HL-60/S4 (cell line): ENCODE results near the gene NAA35.
"Not testable (repeated sequence)": the region's sequence is repeated elsewhere in the genome, so short reads cannot be mapped to it uniquely, and the experiment has no call there.

ENCODE experiments used
- in situ Hi-C: fragments of 300-500 bp; cut with MboI; formaldehyde crosslinking; loops from 2 replicates; pipeline ENCODE4 v1.14.3; 2022; ENCODE audit warnings: low sequenced_read_pairs

The NAA35 gene

DNA sequence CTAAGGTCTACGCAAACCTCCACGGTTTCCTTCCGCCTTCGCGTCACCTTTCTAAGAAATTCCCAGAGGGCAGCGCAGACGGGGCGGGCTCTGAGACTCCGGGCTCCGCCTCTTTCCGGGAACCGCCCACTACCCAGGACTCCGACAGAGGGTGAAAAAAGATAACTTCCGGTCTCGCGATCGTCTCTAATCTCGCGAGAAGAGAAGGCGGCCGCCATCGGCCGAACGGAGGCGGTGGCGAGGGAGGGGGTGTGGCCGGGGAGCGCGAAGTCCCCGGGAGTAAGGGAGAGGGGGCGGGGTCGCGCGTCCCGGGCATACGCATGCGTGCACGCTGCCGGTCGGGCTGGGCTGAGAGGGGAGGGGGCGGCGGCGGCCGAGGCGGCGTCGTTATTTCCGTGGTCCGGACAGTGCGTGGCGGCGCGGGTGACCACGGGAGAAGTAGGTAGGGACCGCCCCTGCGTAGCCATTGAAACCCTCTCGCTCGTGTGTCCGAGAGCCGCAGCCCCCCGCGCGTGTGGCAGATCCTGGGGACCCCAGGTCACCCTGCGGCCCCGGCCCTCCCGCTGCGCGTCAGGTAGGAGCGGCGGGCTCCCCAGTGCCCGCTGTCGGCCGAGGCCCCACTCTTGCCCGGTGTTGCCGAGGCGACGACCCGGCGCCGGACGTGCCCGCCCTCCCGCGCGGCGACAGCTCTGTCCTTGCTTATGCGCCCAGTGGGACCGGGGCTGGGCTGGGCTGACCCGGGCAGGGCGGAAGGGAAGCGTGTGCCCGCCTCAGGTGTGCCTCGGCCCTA is at the start of gene NAA35:
TSS of gene NAA35 (plus strand) at position 315 of the 790 bp plus-strand sequence. CDS start 1,014 bp downstream, outside the sequence.
- in situ Hi-C loops: no loop called here

- in situ Hi-C loops: no loop called here
Observed at GRCh38 chr9:85892401-85892800, 48.5 kb upstream of the NAA35 start.

- in situ Hi-C loops: no loop called here
Observed at GRCh38 chr9:85895685-85896084, 45.3 kb upstream of the NAA35 start.

- in situ Hi-C loops: no loop called here
Observed at GRCh38 chr9:85897848-85898247, 43.1 kb upstream of the NAA35 start.

DNA sequence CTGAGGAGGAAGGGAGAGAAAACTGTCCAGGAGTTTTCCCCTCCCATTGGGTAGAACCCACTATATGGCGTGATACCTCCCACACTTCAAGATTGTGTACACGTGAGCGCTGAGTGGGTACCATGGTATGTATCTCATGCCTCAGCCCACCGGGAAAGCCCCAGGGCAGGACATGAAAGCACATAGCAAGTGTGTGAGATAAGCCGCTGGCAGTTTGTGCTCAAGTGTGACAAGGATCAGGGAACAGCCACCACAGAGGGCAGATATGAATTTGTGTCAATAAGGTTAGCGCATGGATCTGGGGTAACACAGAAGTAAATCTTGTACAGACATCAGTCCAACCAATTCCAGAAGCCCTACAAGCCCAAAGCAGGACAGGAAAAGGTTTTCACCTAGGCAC is 42.6 kb upstream of the NAA35 start:
- in situ Hi-C loops: no loop called here

DNA sequence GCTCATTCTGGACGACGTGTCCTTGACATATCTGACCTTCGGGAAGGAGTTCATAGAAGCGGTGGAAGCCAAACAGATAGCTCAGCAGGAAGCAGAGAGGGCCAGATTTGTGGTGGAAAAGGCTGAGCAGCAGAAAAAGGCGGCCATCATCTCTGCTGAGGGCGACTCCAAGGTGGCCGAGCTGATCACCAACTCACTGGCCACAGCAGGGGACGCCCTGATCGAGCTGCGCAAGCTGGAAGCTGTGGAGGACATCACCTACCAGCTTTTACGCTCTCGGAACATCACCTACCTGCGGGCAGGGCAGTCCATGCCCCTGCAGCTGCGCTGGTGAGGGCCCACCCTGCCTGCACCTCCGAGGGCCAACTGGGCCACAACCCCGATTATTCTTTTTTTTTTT is 41.6 kb upstream of the NAA35 start:
- in situ Hi-C loops: no loop called here

- in situ Hi-C loops: no loop called here
Observed at GRCh38 chr9:85900504-85901201, 40.3 kb upstream of the NAA35 start.

DNA sequence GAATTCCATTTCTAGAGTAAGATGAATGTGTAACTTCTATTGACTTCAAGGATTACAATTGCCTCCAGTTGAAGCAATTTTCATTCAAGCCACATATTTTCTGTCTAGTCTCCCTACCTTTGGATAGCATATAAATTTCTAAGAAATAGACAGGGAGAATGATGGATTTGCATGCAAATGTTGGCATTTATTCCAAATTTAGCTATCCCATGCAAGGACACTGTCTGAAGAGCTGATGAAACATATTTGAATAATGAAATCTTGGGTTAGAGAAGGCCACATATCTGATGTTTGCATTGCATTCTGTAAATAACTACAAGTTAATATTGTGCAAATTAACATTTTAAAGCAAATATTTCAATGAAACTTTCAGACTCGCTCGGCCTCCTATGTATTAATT is 36.0 kb upstream of the NAA35 start:
- in situ Hi-C loops: no loop called here

- in situ Hi-C loops: no loop called here
Observed at GRCh38 chr9:85905957-85906356, 35.0 kb upstream of the NAA35 start.

- in situ Hi-C loops: no loop called here
Observed at GRCh38 chr9:85909390-85909789, 31.6 kb upstream of the NAA35 start.

- in situ Hi-C loops: no loop called here
Observed at GRCh38 chr9:85914108-85914507, 26.8 kb upstream of the NAA35 start.

GRCh38 chr9:85917756-85918155 is 23.2 kb upstream of the NAA35 start:
- in situ Hi-C loops: no loop called here

DNA sequence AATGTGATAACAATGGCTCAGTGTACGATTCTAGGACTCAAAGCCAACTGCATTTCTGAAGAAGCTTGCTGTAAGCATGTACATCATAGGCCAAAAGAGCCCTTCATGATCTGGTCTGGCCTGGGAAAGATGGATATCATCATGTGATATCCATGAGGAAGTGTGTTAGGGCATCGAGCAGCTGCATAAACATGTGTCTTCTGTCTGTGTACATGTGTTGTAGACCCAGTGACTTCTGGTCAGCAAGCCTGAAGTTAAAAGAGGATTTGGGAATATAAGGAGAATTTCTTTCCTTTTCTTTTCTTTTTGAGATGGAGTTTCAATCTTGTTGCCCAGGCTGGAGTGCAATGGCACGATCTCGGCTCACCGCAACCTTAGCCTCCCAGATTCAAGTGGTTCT is 15.5 kb upstream of the NAA35 start:
- in situ Hi-C loops: no loop called here

- in situ Hi-C loops: no loop called here
Observed at GRCh38 chr9:85927076-85927475, 13.9 kb upstream of the NAA35 start.

DNA sequence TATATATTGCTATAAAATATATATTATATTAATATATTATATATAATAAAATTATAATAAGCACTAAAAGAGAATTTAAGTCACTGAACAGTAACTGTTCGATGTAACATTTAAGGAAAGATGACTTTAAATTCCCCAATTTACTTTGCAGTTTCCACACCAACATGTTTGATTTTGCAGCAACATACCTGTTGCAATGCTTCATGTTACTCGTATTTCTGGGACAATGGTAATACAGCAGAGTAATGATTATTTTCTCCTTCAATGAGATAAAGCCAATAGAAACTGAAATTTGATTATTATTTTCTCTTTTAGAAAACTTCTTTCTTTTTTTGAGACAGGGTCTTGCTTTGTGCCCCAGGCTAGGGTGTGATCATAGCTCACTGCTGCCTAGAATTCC is 9.5 kb upstream of the NAA35 start:
- in situ Hi-C loops: no loop called here

- in situ Hi-C loops: not testable (repeated sequence)
Observed at GRCh38 chr9:85935950-85936349, 5.0 kb upstream of the NAA35 start.

DNA sequence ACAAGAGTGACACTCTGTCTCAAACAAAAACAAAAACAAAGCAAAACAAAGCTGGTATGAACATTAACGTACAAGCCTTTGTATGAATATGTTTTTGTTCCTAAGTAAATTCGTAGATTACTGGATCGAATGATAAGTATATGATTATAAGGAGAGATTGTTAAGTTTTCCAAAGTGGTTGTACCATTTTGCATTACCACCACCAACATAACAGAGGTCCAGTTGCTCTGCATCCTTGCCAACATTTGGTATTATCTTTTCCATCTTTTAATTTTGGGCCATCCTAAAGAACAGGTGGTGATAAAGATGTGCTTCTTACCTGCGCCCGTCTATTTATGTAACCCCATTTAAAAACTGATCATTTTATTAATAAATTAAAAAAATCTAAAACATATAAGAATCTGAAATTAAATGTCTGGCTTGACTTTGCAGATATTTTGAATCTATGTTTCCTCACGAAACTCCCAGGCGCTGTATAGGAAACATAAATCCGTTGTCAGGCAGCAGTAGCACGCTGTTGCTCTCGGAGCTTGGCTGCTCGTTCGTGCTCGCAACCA is 593 bp upstream of the NAA35 start:
- in situ Hi-C loops: no loop called here

- in situ Hi-C loops: no loop called here
Observed at GRCh38 chr9:85941622-85941940, 635 bp downstream of the NAA35 start.

DNA sequence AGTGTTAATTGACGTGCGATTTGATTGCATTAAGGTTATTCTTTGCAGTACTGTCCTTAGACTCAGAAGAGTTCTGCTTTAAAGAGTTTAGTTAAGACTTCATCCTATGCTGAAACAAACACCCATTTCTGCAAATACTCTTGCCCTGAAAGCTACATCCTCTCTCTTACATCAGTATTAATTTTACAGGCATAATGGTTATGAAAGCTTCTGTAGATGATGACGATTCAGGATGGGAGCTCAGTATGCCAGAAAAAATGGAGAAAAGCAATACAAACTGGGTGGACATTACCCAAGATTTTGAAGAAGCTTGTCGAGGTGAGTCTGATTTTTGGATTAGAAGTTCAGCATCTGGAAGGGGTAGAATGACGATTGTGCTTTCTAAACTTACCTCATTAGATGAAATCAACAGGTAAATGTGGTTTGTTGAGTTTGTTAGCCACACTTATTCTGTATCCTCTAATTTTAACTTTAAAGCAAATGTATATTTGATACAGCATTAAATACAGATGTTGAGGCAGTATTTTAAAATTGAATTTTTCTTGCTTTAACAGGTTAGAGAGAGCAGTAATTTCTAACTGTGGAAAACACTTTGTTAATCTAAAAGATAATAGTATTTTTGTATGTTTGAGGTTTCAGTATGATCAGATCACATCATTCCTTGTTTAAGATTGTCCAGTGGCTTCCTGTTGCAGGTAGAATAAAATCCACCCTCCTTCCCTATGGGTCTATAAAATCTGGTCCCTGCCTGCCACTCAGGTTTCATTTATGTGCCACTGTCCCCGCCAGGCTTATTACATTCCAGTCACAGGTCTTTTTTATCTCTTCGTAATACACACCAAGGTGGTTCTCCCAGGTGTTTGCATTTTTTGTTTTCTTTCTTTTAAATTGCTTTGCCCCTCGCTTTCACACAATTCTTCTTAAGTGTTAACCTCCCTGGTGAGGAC is 1.3 kb downstream of the NAA35 start:
- in situ Hi-C loops: no loop called here

- in situ Hi-C loops: no loop called here
Observed at GRCh38 chr9:85942913-85943709, 2.2 kb downstream of the NAA35 start.
